Measurements from ENCODE around the gene UST.

- TF ChIP-seq CTCF (IDR thresholded peaks at IDR 0.05; ENCODE audit: poor library complexity) (no peak), EZH2 (IDR thresholded peaks at IDR 0.05; ENCODE audit: borderline replicate concordance) (no peak)
Measured at GRCh38 chr6:148967541-148967956, 220.7 kb downstream of the UST start.
